GM18520 (cell line): Measurements from ENCODE around the gene MEX3C.

ENCODE experiments used
- ATAC-seq: cut with Tn5 transposase; IDR thresholded peaks from one replicate; pipeline ENCODE4 v1.9.1; 2021; ENCODE audit not compliant: unreplicated experiment

MEX3C gene

DNA sequence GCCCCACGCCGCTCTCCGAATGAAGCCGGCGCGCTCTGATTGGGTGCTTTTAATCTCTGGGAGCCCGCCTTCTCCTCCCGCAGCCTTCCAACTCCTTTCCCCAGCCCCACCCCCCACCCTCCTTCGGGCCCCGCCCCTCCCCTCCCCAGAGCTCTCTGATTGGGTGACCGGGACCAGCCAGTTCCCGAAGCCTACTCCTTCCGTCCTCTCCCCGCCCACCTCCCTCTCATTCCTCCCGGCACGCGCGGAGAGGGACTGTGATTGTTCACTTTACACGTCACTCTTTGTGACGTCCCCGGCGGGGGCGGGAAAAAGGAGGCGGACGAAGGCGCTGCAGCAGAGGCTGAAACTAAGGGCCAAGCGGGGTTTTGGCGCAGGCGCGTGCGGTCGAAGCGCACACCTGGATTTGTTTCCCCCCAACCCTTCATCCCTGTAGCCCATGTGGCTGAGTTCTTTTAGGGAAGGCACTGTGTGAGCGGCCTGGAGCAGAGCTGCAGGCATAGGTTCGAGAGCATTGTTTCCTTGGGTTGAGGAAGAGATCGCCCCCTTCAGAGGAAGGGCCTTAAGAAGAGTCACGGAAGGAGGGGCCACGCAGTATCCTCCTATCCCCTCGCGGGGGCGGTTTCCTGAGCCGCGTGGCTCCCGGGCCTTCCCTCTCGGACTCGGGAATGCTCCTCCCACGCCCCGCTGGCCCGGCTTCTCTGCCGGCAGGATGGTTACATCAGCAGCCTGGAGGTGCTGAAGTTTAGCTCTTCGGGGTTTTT is at the start of gene MEX3C:
Gene MEX3C, minus strand, starts transcription at position 21 of the 764 bp plus-strand sequence. CDS start 361 bp downstream, outside the sequence.
- ATAC-seq: peak; percentile 72

DNA sequence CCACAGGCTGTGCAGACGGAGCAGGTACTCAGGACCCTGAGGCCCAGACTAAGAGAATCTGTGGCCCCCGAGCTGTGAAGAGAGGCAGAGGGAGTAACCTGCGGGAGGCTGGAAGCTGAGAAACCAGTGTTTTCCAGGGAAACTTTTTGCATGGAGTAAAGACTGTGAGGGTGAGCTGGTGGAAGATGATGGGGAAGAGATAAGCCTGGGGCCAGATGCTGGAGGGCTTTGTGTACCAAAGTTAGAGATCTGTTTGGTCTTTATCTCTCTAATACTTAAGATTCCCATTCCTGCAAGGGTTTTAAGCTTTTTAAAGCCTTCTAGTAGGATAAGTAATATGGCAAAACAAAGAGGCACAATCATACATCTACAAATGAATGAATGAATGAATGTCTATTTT is 43.7 kb upstream of the MEX3C start:
- ATAC-seq: no peak

DNA sequence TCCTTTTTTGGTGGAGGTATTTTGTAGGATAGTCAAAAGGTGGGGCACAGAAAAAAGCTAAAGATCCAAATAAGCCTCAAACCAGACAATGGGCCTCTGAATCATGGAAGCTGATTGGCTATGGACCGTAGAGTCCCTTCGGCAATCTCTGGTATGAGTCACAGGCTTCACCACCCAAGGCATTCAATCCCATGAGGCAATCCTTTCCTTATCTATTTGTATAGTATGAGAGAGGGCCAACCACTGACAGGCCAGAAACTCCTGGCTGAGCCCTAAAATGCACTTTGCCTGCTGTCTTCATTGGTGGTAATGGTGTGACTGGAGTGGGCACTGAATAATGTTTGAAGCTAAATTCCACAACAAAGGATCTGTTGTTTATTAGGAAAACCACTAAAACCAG is 38.7 kb upstream of the MEX3C start:
- no peak for ATAC-seq

DNA sequence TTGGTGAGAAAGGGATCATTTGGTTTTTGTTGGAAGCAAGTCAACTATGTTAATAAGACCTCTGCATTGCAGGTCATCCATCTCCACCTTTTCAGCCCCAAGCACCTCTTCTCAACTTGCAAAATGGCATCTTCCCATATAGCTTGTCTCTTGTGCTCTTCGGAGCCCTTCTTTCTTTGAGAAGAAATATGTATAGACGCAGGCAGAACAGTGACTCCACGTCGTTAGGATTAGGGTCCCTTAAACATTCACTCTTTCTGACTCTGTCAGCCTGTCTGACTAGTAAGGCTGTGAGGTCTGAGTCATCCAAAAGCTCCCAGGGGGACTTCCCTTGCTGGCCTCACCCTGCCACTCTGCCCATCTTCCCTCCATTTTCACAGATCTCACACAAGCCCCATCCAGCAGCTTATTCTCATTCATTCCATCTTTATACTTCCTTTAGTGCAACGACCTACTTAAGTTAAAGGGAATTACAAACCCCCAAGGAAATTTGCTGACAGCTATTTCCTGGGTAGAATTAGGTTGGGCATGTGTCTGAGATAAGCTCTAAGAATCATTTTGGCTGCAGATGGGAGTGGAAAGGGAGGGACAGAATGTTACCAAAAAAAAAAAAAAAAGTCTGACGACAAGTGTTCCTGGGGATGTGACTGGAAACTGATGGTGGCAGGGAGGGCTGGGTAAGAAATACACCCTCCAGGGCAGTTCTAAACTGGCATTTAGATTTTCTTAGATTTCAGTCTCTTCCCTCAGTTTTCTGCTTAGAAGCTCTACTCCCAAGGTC is 37.7 kb upstream of the MEX3C start:
- peak; percentile 97 for ATAC-seq

DNA sequence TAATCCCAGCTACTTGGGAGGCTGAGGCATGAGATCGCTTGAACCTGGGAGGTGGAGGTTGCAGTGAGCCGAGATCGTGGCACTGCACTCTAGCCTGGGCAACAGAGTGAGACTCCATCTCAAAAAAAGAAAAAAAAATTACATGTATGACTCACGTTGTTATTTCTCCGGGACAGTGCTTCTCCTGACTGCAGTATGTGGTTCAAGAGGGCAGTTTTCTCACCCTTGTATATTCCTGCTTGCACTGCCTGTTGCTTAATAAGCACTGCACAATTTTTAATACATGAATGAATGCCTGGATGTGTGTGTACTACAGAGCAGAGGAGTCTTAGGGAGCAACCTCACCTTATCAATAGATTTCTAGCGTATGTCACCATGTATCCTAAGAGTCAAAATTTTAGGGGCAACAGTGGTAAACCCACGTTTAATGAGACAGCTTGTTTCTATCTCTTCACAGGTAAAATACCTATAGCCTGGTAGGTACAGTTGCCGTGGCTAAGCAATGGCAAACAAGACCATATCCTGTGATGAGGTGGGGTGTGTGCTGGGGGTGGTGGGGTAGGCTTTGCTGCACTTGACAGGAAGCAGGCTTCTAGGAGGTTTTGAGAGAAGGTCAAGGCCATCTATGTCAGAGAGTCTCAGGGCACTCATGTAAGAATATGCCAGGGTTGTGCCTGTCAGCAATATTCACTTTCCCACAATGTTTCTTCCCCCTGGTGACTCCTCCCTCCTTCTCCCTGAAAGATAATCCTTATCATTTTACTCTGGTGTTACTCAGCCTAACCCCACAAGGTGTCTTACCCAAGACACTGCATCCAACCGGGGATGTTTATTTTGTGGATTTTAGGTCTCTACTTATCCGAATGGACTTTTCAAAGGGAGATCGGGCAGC is 36.9 kb upstream of the MEX3C start:
- no peak for ATAC-seq

DNA sequence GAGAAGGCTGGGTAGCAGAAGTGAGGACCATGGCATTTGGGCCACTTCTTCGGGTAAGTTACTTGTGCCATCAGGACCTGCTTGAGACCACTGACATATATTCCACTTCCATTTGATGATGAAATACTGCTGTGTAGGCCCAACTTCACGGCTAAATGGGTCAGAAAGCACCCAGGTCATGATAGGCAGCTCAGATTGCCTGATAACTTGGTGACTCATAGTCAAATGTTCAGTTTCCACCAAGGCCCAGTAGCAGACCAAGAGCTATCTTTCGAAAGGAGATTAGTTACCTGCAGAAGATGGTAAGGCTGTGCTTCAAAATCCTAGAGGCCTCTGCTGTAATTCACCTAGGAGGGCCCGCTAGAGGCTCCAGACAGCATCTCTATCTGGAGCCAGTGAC is 31.8 kb upstream of the MEX3C start:
- no peak for ATAC-seq

DNA sequence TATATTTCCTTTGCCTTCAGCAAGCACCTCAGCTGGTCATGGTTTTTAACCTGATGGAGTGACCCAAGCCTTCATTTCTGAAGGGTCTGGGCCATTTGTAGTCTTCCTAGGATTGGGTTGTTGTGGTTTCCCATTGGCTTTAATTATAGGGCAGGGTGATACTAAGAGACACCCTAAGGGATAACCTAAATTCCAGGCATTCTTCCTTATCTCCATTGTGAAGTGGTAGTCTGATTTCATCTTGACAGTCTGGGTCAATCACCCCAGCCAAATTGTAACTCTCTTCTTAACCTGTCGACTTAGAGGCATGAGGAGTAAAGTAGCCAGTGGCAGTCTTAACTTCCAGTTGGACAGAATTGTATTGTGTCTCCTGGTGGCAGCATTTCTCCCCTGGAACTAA is 30.2 kb upstream of the MEX3C start:
- ATAC-seq: no peak

DNA sequence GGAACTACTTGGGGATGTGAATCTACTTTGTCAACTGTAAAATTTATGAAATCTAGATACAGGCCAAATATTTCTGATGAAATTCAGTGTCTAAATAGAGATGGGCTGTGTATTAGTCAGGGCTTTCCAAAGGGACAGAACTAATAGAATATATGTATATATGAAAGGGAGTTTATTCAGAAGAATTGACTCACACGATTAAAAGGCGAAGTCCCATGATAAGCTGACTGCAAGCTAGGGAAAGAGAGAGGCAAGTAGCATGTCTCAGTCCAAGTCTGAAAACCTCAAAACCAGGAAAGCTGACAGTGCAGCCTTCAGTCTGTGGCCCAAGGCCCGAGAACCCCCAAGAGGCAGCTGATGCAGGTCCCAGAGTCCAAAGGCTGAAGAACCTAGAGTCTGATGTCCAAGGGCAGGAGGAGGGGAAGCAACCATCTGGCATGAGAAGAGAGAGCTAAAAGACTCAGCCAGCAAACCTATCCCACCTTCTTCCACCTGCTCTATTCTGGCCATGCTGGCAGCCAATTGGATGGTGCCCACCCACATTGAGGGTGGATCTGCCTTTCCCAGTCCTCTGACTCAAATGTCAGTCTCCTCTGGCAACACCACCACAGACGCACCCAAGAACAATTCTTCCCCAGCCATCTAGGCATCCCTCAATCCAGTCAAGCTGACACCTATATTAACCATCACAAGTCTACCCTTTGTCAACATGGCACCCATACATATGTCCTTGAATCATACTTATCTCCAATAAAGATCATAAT is 29.3 kb upstream of the MEX3C start:
- no peak for ATAC-seq

DNA sequence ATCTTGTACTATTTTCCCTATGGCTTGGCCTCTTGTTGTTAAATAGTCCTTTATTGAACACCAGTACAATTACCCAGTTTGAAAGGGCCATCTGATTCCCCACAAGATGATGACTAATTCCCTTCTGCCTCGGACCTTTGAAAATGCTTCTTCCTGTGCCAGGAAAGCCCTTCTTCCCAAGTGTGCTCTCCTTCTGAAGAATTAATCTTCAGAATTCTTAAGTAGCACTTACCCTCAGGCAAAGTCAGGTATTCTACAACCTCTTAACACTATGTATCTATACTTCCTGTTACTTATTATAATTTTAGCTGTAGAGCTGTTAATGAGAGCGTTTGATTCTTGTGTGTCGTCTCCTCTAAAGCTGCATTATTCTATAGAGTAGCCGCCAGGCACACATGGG is 28.6 kb upstream of the MEX3C start:
- ATAC-seq: no peak

DNA sequence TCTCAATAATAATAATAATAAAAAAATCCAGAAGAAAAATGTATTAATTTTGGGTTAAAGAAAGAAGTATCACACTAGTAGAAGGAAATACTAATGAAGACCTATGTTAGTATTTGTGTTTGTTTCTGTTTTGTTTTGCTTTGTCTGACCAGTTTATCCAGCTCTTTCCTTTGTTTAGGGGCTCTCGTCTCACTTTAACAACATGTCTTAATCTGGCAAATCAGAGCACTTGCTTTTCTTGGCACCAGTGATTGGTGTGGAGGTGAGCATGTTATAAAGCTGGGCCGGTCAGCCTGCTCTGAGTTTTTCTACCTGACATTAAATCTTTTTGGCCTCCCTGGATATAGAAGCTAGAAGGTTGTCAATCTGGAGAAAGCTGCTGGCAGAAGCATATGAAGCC is 15.1 kb upstream of the MEX3C start:
- no peak for ATAC-seq

DNA sequence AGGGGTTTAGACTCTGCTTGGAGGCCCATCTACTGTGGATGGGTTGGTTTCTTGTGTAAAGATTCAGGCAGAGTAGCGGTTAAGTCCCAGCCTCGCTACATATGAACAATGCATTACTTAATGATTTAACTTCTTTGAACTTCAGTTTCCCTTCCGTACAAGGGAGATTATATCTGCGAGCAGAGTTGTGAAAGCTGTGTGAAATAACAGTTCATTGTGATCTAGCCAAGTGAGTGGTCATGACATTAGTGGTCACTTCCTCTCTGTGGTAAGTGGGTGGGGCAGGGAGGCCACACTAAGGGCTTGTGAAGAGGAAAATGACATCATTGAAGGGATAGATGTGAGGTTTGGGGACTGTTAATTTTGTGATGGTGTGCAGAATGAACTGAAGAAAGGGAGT is 14.1 kb upstream of the MEX3C start:
- ATAC-seq: peak; percentile 93

DNA sequence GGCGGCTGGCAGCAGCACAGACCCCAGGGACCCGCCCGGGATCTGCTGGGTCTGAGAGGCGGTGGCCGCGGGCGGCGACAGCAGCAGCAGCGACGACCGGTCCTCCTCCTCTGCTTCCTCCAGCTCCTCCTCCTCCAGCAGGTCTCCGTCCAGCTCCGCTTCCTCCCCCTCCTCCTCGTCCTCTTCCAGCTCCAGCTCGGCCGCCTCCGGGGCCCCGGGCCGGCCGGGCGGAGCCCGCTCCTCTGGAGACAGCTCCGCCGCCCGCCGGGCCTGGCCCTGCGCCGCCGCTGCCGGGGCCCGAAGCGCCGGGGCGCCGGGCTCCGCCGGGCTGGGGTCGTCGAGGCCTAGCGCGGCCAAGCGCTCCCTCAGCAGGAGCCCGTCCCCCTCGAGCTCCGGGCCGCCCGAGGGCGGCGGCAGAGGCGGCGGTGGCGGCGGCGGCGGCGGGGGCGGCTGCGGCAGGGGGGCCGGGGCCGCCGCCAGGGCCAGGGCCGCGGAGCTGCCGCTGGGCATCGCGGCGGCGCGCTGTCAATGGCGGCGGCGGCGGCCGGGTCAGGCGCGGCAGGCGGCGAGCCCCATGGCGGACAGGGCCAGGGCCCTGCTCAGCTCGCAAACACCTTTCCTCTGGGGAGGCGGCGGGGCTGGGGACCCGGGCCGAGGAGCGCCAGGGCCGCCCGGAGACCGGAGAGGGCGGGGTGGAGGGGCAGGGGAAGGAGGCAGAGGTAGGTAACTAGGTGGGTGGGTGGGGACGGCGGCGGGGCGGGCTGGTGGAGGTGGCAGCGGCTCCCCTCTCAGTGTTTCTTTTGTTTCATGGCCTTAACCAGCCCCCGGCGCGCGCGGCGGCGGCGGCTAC is 445 bp downstream of the MEX3C start:
- peak; percentile 2 for ATAC-seq

DNA sequence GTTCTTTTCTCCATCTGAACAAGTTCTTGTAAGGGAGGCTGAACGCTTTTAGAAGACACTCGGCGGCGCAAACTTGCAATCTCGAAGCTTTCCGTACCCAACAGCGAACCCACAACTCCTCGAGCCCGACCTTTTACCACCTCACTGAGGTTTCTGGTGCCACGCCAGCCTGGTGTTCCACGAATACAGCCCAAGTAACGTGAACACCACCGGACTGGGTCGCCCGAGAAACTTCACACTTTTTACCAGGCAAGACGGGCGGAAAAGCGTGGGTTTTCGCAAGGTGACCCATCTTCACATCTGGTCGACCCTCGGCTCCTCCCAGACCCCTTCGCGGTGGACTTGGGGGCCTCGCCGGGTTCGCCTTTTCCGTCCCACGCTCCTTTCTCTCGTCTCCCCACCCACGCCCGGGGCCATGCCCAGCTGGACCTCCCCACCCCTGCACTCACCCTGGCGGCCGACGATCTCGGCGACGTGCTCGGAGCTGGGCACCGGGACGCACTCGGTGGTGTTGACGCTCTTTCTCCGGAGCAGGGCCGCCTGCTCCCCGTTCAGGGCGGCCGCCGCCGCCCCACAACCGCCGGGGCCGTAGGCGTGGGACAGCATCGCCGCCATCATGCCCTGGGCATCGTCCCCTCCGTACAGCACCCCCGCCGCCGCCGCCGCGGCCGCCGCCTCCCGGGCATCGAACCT is 1.2 kb downstream of the MEX3C start:
- ATAC-seq: peak; percentile 1

DNA sequence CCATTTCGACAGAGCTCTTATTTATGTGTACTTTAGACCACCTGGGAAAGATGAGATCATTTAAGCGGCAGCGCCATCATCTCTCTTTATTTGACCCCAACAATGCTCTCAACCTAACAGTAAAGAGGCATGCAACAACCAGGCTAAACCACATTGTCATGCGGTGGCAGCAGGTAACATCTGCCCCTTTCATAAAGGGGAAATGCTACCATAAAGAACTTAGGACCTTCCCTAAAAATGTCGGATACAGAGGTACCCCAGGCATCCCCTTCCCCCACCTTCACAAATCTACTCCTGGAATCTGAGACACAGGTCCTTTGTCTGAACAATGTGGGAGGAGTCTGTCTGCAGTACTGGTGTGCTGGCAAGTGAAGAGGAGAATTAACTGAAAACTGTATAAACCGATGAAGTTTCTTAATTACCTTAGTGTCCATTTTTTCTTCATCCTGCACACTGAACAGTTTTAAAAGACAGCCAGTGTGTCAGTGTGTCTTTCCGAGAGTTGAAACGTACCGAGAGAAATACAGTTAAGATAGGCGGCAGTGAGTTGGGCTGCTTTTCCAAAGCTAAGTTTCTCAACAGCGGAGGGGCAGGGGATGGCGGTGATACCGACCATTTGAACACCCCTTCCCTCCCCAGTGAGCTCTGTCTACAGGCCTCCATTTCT is 1.9 kb downstream of the MEX3C start:
- no peak for ATAC-seq

DNA sequence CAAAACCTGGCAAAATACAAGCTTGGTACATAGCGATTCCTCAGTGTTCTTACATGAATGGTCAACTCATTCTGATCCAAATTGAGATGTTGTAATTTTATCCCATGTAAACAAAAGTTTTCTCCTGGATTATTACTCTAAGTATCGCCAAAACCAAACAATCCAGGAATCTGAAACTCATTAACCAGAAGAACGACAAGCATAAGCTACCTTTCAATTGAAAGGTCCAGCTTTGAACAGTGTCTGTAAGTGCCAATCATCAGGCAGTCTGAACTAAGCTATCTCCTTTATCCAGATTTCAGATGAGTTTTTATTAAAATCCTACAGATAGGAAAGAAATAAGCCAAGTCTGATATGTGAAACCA is 2.4 kb downstream of the MEX3C start:
- no peak for ATAC-seq

DNA sequence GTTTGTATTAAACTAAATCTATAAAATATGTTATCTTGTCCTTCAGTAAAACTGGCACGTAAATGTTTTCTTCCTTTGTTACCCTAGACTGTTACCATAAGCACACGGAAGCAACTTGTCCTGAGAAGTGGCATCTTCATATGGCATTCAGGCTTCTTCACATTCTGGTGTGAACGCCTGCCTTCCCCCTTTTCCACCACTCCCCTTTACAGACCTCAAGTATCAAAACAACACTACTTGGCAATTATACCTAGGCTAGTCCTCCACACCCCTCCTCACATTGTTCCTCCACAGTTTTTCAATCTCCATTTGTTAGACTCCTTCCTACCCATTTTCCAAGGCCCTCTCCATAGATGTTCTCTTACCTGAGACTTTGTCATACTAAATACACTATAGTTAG is 2.9 kb downstream of the MEX3C start:
- ATAC-seq: no peak

DNA sequence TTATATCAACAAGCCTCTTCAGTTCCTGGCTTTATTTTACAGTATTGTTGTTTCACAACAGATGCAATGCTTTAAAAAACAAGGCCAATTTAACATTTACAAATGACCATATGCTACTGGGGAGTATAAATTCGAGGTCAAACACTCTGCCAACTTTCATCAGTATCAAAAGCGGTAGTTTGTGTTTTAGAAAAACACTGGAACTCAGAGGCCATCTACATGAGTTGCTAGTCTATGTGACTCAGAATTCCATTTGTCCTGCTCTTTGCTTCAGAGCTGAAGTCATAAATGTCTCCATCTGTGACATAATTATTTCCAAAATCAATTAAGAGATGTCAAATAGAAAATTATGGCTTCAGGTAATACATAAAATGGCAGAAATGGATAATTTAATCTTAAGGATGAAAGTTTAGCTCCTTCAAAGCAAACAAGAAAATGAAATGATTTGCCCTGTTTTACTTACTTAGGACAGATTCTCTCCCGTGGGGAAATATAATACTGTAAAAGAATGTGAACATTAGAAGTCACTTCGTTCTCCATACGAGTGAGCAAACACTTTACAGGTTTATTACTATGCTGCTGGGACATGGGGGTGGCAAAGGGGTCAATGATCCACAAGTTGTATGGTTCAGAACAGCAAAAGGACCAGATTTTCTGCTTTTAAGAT is 3.7 kb downstream of the MEX3C start:
- ATAC-seq: no peak

DNA sequence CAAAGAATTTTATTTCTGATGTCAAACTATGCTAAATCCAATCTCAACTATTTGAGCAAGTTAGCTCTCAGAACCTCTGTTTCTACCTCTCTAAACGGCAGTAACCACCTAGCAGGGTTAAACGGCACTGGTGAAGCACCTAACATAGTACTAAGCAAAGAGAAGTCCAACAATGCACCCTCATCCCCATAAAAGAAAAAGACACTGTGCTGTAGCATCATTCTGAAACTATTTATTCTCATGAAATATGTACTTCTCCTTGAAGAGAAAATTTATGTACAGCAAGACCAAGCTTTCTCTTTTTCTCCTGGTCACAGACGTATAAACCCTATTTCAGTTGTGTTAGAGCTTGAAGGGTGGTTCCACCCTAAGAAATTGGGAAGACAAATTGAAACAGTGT is 4.8 kb downstream of the MEX3C start:
- no peak for ATAC-seq
